HG03045 (cell line): ENCODE results near the gene BAZ2B.

Source experiments
- ATAC-seq: cut with Tn5 transposase; IDR thresholded peaks from one replicate; pipeline ENCODE4 v1.9.1; 2021; ENCODE audit warnings: mild to moderate bottlenecking, moderate library complexity; ENCODE audit not compliant: unreplicated experiment

Gene BAZ2B

GRCh38 chr2:159617646-159618045, 1.3 kb upstream of the BAZ2B start:
- no peak for ATAC-seq

GRCh38 chr2:159617100-159617499, 752 bp upstream of the BAZ2B start:
- no peak for ATAC-seq

GRCh38 chr2:159615367-159616285, 722 bp downstream of the BAZ2B start:
- ATAC-seq = peak; percentile 74

- peak; percentile 9 for ATAC-seq
Measured at GRCh38 chr2:159614534-159615366, 1.6 kb downstream of the BAZ2B start.

- no peak for ATAC-seq
Measured at GRCh38 chr2:159613651-159614285, 2.6 kb downstream of the BAZ2B start.

GRCh38 chr2:159613091-159613490, 3.3 kb downstream of the BAZ2B start:
- ATAC-seq = no peak

GRCh38 chr2:159612255-159612901, 4.0 kb downstream of the BAZ2B start:
- ATAC-seq = no peak

GRCh38 chr2:159609811-159610549, 6.4 kb downstream of the BAZ2B start:
- no peak for ATAC-seq

GRCh38 chr2:159608723-159609308, 7.5 kb downstream of the BAZ2B start:
- no peak for ATAC-seq

GRCh38 chr2:159608108-159608507, 8.2 kb downstream of the BAZ2B start:
- ATAC-seq = no peak

- no peak for ATAC-seq
Measured at GRCh38 chr2:159606287-159606686, 10.1 kb downstream of the BAZ2B start.

GRCh38 chr2:159605441-159606178, 10.7 kb downstream of the BAZ2B start:
- no peak for ATAC-seq

- ATAC-seq = no peak
Measured at GRCh38 chr2:159604159-159604558, 12.2 kb downstream of the BAZ2B start.

GRCh38 chr2:159600752-159601151, 15.6 kb downstream of the BAZ2B start:
- no peak for ATAC-seq

- ATAC-seq = no peak
Measured at GRCh38 chr2:159595410-159596046, 20.8 kb downstream of the BAZ2B start.

- no peak for ATAC-seq
Measured at GRCh38 chr2:159592441-159592840, 23.9 kb downstream of the BAZ2B start.

GRCh38 chr2:159591221-159591620, 25.1 kb downstream of the BAZ2B start:
- no peak for ATAC-seq

GRCh38 chr2:159589286-159589685, 27.1 kb downstream of the BAZ2B start:
- ATAC-seq = no peak

GRCh38 chr2:159586034-159586433, 30.3 kb downstream of the BAZ2B start:
- ATAC-seq = no peak
